NCI-H2227 (cell line): ENCODE results near the gene SIAE.
"Not testable (repeated sequence)": the region's sequence is repeated elsewhere in the genome, so short reads cannot be mapped to it uniquely, and the experiment has no call there.

ENCODE experiments used
- DNase-seq: peaks from one replicate; lab custom pipeline; 2025; ENCODE audit not compliant: unreplicated experiment; lab: John Stamatoyannopoulos, UW

SIAE gene

GRCh38 chr11:124625504-124626168 is 47.9 kb downstream of the SIAE start:
- no peak for DNase-seq

DNA sequence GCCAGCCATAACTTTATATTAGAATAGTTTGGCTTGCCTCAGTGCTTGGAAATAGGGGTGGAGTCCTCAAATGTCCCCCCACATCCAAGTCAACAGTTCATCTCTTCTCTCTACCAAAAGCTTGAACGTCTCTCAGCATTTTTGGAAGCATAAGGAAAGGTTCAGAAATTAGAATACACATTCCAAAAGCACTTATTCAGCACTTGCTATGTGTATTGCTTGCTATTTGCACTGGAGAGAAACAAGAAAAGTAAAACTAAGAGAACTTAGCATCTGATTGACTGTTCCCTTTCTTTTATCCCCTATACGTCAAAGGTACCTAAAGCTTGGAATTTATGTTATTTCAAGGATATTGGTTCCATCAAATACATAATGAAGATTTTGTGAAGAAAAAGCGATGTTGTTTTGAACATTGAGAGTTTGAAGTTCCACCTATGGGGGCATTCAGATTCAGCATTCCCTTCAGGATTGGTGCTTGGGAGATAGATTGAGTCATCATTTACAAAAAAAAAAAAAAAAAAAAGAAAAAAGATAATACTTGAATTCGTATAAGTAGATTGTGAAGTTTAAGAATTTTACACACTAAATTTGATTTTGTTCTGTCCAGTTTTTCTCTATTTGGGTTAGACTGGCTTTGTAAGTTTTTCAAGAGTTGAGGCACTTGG is 49.5 kb downstream of the SIAE start:
- no peak for DNase-seq

- peak; percentile 91 for DNase-seq
Measured at GRCh38 chr11:124622531-124623451, 50.7 kb downstream of the SIAE start, which contains the start of gene TBRG1. Gene TBRG1, plus strand, starts transcription at chr11:124622864. Its CDS starts 220 bp downstream, at chr11:124623084.

GRCh38 chr11:124618863-124619262 is 54.7 kb downstream of the SIAE start:
- DNase-seq: no peak

DNA sequence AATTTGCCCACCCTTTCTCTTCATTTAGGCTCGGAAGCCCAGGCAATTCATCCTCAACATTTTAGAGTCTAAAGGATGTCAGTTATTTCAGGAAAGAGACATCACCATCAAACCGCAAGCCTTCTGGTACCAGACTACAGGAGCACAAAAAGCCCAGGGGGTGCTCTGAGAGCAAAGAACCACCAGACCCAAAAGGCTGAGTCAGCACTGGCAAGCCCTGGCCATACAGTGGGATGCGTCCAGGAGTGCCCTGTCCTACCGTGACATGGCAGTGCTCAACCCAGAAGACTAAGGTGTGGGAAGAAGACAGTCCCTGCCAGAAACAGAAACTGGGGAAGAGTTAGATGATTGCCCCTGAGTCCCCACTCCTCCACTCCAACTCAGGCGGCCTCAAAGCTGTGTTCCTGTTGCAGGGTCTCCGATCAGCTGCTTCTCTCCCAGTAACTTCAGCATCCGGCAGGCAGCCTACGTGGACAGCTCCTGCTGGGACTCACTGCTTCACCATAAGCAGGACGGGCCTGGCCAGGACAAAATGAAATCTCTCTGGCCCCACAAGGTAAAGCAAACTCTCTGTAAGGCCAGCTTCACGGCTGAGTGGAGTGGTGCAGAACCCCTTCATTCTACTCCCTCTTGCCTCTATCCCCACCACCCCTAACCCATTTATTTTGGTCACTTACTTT is 60.8 kb downstream of the SIAE start:
- no peak for DNase-seq

GRCh38 chr11:124612045-124612444 is 61.5 kb downstream of the SIAE start:
- DNase-seq: no peak

DNA sequence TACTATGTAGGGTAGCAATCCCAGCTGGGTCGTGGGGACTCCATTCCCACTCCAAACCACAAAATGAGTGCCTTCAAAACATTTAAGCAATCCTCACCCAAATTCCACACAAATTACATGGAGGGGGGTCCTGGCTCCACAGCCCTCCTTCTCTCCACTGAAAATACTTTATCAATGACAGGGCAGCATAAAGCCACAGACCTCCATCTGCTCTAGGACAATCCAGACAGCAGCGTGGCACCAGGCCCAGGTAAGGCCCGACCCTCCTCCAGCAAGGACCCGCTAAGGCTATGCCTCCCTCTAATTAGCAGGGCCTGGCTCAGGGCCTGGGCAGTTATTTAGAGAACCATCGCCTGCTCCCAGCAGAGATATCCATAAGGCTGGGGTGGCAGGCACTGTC is 62.5 kb downstream of the SIAE start, which contains the start of gene PANX3:
Gene PANX3 (plus strand): TSS at position 365 of the 400 bp plus-strand sequence. CDS start 129 bp downstream, outside the sequence.
- DNase-seq: no peak

DNA sequence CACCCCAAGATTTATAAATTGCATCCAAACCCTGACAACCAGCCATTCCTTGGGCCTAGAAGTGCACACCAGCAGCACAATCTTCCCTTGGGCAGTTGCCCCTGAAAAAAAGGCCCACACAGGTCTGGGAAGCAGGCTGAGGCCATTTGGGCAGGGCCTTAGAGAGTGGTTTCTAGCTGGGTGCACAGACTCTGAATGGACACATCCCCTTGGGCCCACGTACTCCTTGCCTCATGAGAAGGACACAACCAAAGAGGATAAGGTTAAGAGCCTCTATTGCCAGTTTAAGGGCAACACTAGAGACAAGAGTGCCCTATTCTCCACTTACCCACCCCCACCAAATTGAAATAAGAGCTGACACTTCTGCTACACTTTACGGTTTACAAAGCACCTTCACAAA is 63.2 kb downstream of the SIAE start:
- DNase-seq: no peak

- DNase-seq: no peak
Measured at GRCh38 chr11:124608147-124608546, 65.4 kb downstream of the SIAE start.

- no peak for DNase-seq
Measured at GRCh38 chr11:124605719-124606118, 67.8 kb downstream of the SIAE start.

GRCh38 chr11:124602723-124603122 is 70.8 kb downstream of the SIAE start:
- DNase-seq: not testable (repeated sequence)

DNA sequence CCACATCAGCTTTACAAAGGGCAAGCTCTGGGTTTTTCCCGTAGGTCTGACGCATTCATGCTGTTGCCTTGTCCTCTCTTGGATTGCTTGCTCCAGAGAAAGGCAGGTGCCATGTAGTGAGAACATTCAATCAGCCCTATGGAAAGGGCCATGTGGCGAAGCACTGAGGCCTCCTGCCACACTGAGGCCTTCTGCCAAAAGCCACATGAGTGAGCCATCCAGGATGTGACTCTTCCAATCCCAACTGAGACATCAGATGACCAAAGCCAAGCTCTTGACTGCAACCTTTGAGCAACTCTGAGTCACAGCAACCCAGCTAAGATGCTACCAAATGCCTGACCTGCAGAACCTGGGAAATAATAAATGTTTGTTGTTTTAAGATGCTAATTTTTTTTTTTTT is 71.3 kb downstream of the SIAE start:
- no peak for DNase-seq

DNA sequence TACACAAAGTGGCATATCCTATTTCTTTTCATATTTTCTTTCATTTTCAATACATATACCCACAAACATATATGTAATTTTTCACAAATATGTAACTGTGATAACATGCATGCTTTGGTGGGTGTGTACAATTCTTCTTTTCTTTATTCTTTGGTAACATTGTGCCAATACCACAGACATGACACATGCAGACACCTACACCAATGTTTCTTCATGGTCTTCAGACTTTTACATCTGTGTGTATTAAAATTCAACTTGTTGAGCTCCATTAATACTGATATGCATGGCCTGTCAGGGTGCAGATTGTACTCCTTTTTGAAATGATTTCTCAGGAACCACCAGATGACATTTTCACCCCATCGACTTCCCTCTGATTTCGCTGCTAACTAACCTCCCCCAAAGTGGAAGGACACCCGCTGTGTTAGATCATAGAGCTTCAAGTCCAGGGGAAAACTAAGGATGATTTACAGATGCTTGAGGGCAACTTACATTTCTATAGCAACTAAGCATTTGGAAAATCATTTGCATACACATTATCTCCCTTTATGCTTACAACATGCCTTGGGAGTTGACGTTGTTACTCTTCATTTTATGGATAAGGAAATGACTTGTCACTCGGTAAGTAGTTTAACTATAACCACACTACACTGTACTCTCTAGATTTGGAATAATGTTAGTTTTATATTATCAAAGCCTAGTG is 72.8 kb downstream of the SIAE start:
- DNase-seq: no peak

DNA sequence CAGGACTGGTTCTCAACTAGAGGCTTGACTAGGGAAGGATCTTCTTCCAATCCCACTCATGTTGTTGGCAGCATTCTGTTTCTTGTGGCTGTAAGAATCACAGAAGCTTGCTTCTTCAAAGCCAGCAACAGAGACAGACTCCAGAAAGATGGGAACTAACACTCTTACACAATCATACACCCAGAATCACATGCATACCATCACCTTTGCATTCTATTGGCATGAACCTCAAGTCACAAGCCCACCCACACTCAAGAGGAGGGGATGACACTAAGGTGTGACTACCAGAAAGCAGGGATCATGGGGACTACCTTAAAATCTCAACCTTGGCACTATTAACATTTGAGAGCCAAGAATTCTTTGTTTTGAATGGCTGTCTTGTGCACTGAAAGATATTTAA is 75.9 kb downstream of the SIAE start:
- DNase-seq: no peak

- DNase-seq: no peak
Measured at GRCh38 chr11:124595302-124595701, 78.2 kb downstream of the SIAE start.

DNA sequence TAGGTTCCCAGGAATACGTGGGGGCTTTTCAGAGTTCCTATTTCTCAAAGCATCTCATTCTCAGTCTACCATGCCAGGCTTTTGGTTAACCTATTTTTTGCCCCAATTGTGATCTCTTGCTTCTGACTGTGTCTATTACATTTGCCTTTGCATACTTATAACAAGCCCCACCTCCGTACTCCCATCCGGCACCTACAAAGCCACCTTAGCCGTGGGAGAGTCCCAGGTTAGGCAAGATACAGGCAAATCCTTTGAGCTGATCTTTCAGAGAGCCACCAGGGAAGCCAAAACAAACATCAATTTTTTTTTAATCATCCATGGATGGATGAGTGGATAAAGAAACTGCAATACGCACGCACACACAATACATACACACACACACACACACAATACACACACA is 80.9 kb downstream of the SIAE start:
- no peak for DNase-seq

GRCh38 chr11:124591430-124591829 is 82.1 kb downstream of the SIAE start:
- no peak for DNase-seq

GRCh38 chr11:124586238-124586860 is 87.2 kb downstream of the SIAE start:
- peak; percentile 56 for DNase-seq

- DNase-seq: no peak
Measured at GRCh38 chr11:124584681-124585372, 88.7 kb downstream of the SIAE start.
